ENCODE data around the gene LONRF3. TPM values are rescaled to one million over a fixed set of nuclear protein-coding genes. Genes with fewer than 3 reads are reported as not detected.

The LONRF3 gene
- total RNA-seq, 2 donors from 2014 or later, result 3.6 to 8.8 TPM

DNA sequence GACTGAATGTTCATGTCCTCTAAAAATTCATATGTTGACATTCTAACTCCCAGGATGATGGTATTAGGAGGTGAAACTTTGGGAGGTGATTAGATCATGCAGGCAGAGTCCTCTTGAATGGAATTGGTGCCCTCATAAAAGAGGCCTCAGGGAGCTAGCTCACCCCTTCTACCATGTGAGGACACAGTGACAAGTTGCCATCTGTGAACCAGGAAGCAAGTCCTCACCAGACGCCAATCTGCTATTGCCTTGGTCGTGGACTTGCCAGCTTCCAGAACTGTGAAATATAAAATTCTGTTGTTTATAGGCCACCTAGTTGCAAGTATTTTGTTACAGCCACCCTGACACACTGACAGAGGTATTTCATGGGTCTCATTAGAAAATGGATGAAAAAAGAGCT is 28.5 kb upstream of the LONRF3 start:
- H3K9me3 ChIP-seq, result no peaks in the 10 kb centered on the region
- no peak for DNase-seq (ENCODE audit: low spot score)
- H3K27me3 ChIP-seq, result no peaks in the 10 kb centered on the region
- H3K4me1 ChIP-seq, result no peaks in the 10 kb centered on the region
- H3K36me3 ChIP-seq, result no peaks in the 10 kb centered on the region
- TF ChIP-seq, protein P1, sequence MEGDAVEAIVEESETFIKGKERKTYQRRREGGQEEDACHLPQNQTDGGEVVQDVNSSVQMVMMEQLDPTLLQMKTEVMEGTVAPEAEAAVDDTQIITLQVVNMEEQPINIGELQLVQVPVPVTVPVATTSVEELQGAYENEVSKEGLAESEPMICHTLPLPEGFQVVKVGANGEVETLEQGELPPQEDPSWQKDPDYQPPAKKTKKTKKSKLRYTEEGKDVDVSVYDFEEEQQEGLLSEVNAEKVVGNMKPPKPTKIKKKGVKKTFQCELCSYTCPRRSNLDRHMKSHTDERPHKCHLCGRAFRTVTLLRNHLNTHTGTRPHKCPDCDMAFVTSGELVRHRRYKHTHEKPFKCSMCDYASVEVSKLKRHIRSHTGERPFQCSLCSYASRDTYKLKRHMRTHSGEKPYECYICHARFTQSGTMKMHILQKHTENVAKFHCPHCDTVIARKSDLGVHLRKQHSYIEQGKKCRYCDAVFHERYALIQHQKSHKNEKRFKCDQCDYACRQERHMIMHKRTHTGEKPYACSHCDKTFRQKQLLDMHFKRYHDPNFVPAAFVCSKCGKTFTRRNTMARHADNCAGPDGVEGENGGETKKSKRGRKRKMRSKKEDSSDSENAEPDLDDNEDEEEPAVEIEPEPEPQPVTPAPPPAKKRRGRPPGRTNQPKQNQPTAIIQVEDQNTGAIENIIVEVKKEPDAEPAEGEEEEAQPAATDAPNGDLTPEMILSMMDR (IDR thresholded peaks at IDR 0.05), result no peak
- H3K27ac ChIP-seq, result no peak overlapping the region
- no peak overlapping the region for H3K4me3 ChIP-seq

DNA sequence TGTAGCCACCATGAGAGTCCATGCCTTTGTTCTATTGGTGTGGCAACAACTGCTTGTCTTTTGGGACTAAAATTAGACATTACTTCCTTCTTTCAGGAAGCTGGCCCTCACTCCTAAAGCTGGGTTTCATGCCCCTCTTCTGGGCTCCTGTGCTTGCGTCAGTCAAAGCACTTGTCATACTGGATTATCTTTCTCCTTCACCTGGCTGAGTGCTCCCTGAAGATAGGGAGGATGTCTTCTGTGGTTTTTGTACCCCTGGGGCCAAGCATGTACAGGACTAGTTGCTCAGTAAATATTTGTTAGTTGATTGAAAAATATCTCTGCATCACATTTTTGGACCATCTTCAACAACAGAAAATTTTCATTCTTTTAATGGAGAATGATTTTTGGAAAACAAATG is 26.1 kb upstream of the LONRF3 start:
- no peaks in the 10 kb centered on the region for H3K4me1 ChIP-seq
- DNase-seq (ENCODE audit: low spot score), result no peak
- TF ChIP-seq, protein P1 (IDR thresholded peaks at IDR 0.05), result no peak

DNA sequence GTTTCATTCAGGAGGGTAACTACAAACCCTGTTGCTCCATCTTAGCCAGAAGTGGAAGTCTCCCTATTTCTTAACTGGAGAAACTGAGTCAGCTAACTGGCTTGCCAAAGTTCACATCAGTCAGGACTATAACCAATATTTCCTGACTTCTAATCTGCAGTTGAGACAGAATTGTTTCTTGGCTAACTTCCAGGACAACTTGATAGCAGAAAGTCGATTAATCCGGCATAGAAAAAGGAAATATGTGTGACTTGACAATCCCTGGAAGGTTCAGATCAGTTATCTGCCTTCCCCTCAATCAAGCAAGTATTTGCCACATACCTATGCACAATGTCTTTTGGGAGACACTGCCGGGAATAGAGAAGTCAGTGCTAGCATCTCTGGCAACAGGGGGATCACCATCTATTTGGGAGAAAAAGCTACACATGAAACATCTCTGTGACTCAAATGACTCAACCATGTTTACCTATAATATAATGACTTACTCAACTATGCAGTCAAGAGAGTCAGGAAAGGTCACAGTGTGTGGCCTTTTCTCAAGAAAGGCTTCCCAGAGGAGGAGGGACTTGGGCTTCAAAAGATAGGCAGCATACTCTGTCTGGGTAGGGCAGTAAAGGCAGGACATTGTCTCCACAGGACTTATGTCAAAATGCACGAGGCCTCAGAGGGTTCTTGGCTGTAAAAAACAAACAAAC is 12.4 kb upstream of the LONRF3 start:
- Histone ChIP-seq H3K4me3 (no peak overlapping the region), H3K36me3 (no peaks in the 10 kb centered on the region), H3K4me1 (no peaks in the 10 kb centered on the region), H3K27me3 (no peaks in the 10 kb centered on the region), H3K9me3 (no peaks in the 10 kb centered on the region), H3K27ac (no peak overlapping the region)
- TF ChIP-seq, protein P1 (IDR thresholded peaks at IDR 0.05), result no peak
- no peak for DNase-seq (ENCODE audit: low spot score)

More for the DNA sequence above, 26.1 kb upstream of the LONRF3 start:
- no peaks in the 10 kb centered on the region for H3K9me3 ChIP-seq
- H3K36me3 ChIP-seq, result no peaks in the 10 kb centered on the region
- H3K27me3 ChIP-seq, result no peaks in the 10 kb centered on the region
- H3K4me3 ChIP-seq, result no peak overlapping the region
- no peak overlapping the region for H3K27ac ChIP-seq

DNA sequence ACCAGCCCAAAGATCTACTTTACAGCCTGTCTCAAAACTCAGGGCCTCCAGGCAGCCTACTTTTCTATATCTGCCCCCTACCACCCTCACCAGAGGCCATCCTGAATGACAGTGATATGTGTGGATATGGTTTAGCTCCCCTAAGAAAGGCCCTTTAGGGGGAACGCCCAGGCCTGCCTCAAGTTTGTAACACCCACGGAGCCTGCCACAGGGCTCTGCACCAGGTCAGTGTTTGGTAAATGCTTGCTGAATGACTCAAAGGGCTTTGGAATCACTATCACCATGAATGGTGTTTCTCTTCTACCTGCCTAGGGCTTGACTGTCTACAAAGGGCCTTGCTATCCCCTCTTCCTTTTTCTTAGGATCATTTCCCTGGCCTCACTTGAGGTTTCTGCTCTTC is 11.3 kb upstream of the LONRF3 start:
- no peak for DNase-seq (ENCODE audit: low spot score)
- Histone ChIP-seq H3K27me3 (no peaks in the 10 kb centered on the region), H3K36me3 (no peaks in the 10 kb centered on the region), H3K4me3 (no peak overlapping the region), H3K27ac (no peak overlapping the region), H3K4me1 (no peaks in the 10 kb centered on the region), H3K9me3 (no peaks in the 10 kb centered on the region)
- TF ChIP-seq, protein P1 (IDR thresholded peaks at IDR 0.05), result no peak

DNA sequence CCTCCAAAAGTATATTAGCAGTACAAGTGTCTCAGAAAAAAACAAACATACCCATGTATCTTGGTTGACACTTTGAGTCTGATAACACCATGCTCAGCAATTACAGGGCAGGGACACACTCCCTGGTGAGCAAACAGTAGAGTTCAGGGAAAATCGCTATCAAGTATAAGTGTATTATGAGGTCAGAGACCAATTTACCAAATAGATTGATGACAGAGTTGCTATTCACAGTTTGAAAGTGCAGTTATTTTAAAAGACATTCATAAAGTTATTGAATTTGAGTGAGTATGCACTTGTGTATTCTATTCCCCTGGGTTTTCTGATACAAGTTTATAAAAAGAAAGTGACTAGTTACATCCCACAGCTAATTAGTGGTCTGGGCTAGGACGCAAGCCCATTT is 10.2 kb upstream of the LONRF3 start:
- TF ChIP-seq, protein P1 (IDR thresholded peaks at IDR 0.05), result no peak
- Histone ChIP-seq H3K36me3 (no peaks in the 10 kb centered on the region), H3K9me3 (no peaks in the 10 kb centered on the region)

DNA sequence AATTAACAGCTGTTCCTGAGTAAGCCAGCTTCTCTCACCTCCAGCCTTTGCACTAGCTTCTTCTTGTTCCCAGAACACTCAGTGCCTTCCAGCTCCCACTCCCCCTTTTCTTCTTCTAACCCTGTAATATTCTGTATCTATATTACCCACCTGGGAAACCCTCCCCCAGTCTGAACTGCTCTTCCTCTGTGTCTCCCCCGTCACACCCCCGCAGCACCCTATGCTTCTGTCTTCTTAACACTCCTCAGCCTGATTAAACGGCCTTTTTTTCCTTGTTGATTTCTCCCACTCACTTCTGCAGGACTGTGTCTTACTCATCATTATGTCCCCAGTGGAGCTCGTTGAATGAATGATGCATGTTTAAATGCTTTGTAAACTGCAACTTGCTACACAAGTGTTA is 9.0 kb upstream of the LONRF3 start:
- TF ChIP-seq, protein P1 (IDR thresholded peaks at IDR 0.05), result no peak
- H3K4me3 ChIP-seq, result no peak overlapping the region

More for the DNA sequence above, 10.2 kb upstream of the LONRF3 start:
- Histone ChIP-seq H3K27me3 (no peaks in the 10 kb centered on the region), H3K27ac (no peak overlapping the region), H3K4me1 (no peaks in the 10 kb centered on the region), H3K4me3 (no peak overlapping the region)
- DNase-seq (ENCODE audit: low spot score), result no peak

More for the DNA sequence above, 9.0 kb upstream of the LONRF3 start:
- Histone ChIP-seq H3K9me3 (no peaks in the 10 kb centered on the region), H3K27me3 (no peaks in the 10 kb centered on the region), H3K4me1 (no peaks in the 10 kb centered on the region), H3K36me3 (no peaks in the 10 kb centered on the region), H3K27ac (no peak overlapping the region)
- DNase-seq (ENCODE audit: low spot score), result no peak
